ENCODE results near the gene TMBIM1.

GRCh38 chr2:218332920-218333645, 40.8 kb upstream of the TMBIM1 start:
- no peak for TF ChIP-seq GATA2 (IDR thresholded peaks at IDR 0.05; ENCODE audit: low read depth, low read length)
- no peak for TF ChIP-seq GATA3 (IDR thresholded peaks at IDR 0.05; ENCODE audit: low read depth, low read length)

All from SH-SY5Y (cell line).